Esophagus (tissue), 2 donors: ENCODE data around the gene C5AR2. TPM values are rescaled to one million over a fixed set of nuclear protein-coding genes. Genes with fewer than 3 reads are reported as not detected.

ENCODE experiments used
- H3K27ac ChIP-seq, 2 donors: one replicate each; pipeline ENCODE4 v1.5.1; 2013; ENCODE audit warnings: low read depth in 2 of 2, mild to moderate bottlenecking in 2 of 2, inconsistent platforms in 1 of 2, low read length in 1 of 2, moderate library complexity in 1 of 2
- H3K27me3 ChIP-seq, 2 donors: one replicate each; pipeline ENCODE4 v1.6.1; 2013; ENCODE audit warnings: low read length in 2 of 2, control low read depth in 1 of 2, mild to moderate bottlenecking in 1 of 2; ENCODE audit not compliant: insufficient read depth in 2 of 2, control insufficient read depth in 1 of 2
- H3K36me3 ChIP-seq, 2 donors: one replicate each; pipeline ENCODE4 v1.6.1; 2013; ENCODE audit warnings: low read length in 1 of 2; ENCODE audit not compliant: control insufficient read depth in 2 of 2, insufficient read depth in 2 of 2
- H3K4me1 ChIP-seq, 2 donors: one replicate each; pipeline ENCODE4 v1.6.1; 2013; ENCODE audit warnings: low read length in 1 of 2; ENCODE audit not compliant: control insufficient read depth in 2 of 2, insufficient read depth in 2 of 2
- H3K4me3 ChIP-seq, 2 donors: one replicate each; pipeline ENCODE4 v1.5.1; 2013; ENCODE audit warnings: low read length in 2 of 2, mild to moderate bottlenecking in 2 of 2, low read depth in 1 of 2, moderate library complexity in 1 of 2
- H3K9me3 ChIP-seq, 2 donors: one replicate each; pipeline ENCODE4 v1.6.1; 2013; ENCODE audit warnings: mild to moderate bottlenecking in 2 of 2, low read depth in 1 of 2, low read length in 1 of 2, moderate library complexity in 1 of 2; ENCODE audit not compliant: control insufficient read depth in 2 of 2, insufficient read depth in 1 of 2
- WGBS, 2 donors: extraction: QIAGEN DNeasy Blood & Tissue Kit; methylation state at CpG; one replicate each; pipeline ENCODE4 v1.1.7; 2013; 5-methylcytosine and 5-hydroxymethylcytosine counted together
- polyA plus RNA-seq, 2 donors: library from polyadenylated mRNA; stranded (reverse); fragments of 200-250 nt; gene quantifications; one replicate each; pipeline ENCODE4 v1.2.3, GENCODE V29; 2013
- donor health status: healthy with polysubstance abuse.
- donor health status: Bipolar disorder and iron deficiency.

C5AR2 gene
- polyA plus RNA-seq, 2 donors, result 0.12 to 0.29 TPM

- Histone ChIP-seq H3K4me1 (peaks cover 0 to 2% of the 10 kb centered on the region in 2 donors), H3K27me3 (no peaks in the 10 kb centered on the region), H3K36me3 (no peaks in the 10 kb centered on the region), H3K9me3 (no peaks in the 10 kb centered on the region), H3K27ac (no peak overlapping the region), H3K4me3 (no peak overlapping the region)
- 58 to 65% methylated on average over 8 of the region's 8 CpGs for WGBS, 2 donors
These were observed 22.9 kb upstream of the C5AR2 start for GRCh38 chr19:47309038-47309437.

- peaks cover 0 to 2% of the 10 kb centered on the region in 2 donors for H3K4me1 ChIP-seq
- H3K9me3 ChIP-seq, result no peaks in the 10 kb centered on the region
- no peaks in the 10 kb centered on the region for H3K27me3 ChIP-seq
- no peak within 1 kb of the TSS for H3K27ac ChIP-seq
- 48 to 49% methylated on average over 11 to 12 of the region's 12 CpGs for WGBS, 2 donors
- H3K36me3 ChIP-seq, result no peaks in the 10 kb centered on the region
- no peak within 1 kb of the TSS for H3K4me3 ChIP-seq
These were observed 22.4 kb upstream of the C5AR2 start, which contains the start of gene C5AR1 for GRCh38 chr19:47309608-47310007. TSS of gene C5AR1 (plus strand) at chr19:47309861. CDS start at chr19:47309896, 35 bp downstream.

GRCh38 chr19:47310323-47310722 lies 21.7 kb upstream of the C5AR2 start:
- H3K36me3 ChIP-seq, result no peaks in the 10 kb centered on the region
- H3K4me1 ChIP-seq, result peaks cover 0 to 1% of the 10 kb centered on the region in 2 donors
- 91 to 92% methylated on average over 2 of the region's 2 CpGs for WGBS, 2 donors
- H3K9me3 ChIP-seq, result no peaks in the 10 kb centered on the region
- H3K4me3 ChIP-seq, result no peak overlapping the region
- no peak overlapping the region for H3K27ac ChIP-seq
- H3K27me3 ChIP-seq, result no peaks in the 10 kb centered on the region

- H3K4me3 ChIP-seq, result no peak overlapping the region
These were observed 21.2 kb upstream of the C5AR2 start for GRCh38 chr19:47310819-47311218.

GRCh38 chr19:47312366-47313006 lies 19.5 kb upstream of the C5AR2 start:
- H3K27ac ChIP-seq, result no peak overlapping the region
- H3K9me3 ChIP-seq, result no peaks in the 10 kb centered on the region
- H3K4me3 ChIP-seq, result no peak overlapping the region
- H3K36me3 ChIP-seq, result no peaks in the 10 kb centered on the region
- WGBS, 2 donors, result 89 to 91% methylated on average over 5 of the region's 5 CpGs
- H3K27me3 ChIP-seq, result no peaks in the 10 kb centered on the region
- no peaks in the 10 kb centered on the region for H3K4me1 ChIP-seq

More at GRCh38 chr19:47310819-47311218, 21.2 kb upstream of the C5AR2 start:
- H3K27me3 ChIP-seq, result no peaks in the 10 kb centered on the region
- 19 to 27% methylated on average over 5 of the region's 5 CpGs for WGBS, 2 donors
- no peaks in the 10 kb centered on the region for H3K4me1 ChIP-seq
- no peaks in the 10 kb centered on the region for H3K9me3 ChIP-seq
- H3K36me3 ChIP-seq, result no peaks in the 10 kb centered on the region
- no peak overlapping the region for H3K27ac ChIP-seq

GRCh38 chr19:47313754-47314295 lies 18.1 kb upstream of the C5AR2 start:
- Histone ChIP-seq H3K27ac (no peak overlapping the region), H3K4me1 (no peaks in the 10 kb centered on the region), H3K36me3 (no peaks in the 10 kb centered on the region), H3K4me3 (no peak overlapping the region), H3K9me3 (no peaks in the 10 kb centered on the region), H3K27me3 (no peaks in the 10 kb centered on the region)
- 83 to 84% methylated on average over 10 of the region's 10 CpGs for WGBS, 2 donors

GRCh38 chr19:47315125-47315821 lies 16.7 kb upstream of the C5AR2 start:
- no peak overlapping the region for H3K4me3 ChIP-seq
- H3K27ac ChIP-seq, result peak overlapping the region in 1 of 2 donors; percentile 72
- no peaks in the 10 kb centered on the region for H3K4me1 ChIP-seq
- no peaks in the 10 kb centered on the region for H3K36me3 ChIP-seq
- 35 to 38% methylated on average over 12 of the region's 12 CpGs for WGBS, 2 donors
- H3K27me3 ChIP-seq, result no peaks in the 10 kb centered on the region
- H3K9me3 ChIP-seq, result no peaks in the 10 kb centered on the region

GRCh38 chr19:47316513-47316912 lies 15.5 kb upstream of the C5AR2 start:
- no peak overlapping the region for H3K4me3 ChIP-seq
- no peaks in the 10 kb centered on the region for H3K4me1 ChIP-seq
- no peaks in the 10 kb centered on the region for H3K27me3 ChIP-seq
- 87 to 91% methylated on average over 4 of the region's 4 CpGs for WGBS, 2 donors
- no peaks in the 10 kb centered on the region for H3K36me3 ChIP-seq
- no peaks in the 10 kb centered on the region for H3K9me3 ChIP-seq
- no peak overlapping the region for H3K27ac ChIP-seq

- H3K9me3 ChIP-seq, result no peaks in the 10 kb centered on the region
- H3K27me3 ChIP-seq, result no peaks in the 10 kb centered on the region
- no peaks in the 10 kb centered on the region for H3K36me3 ChIP-seq
- H3K27ac ChIP-seq, result no peak overlapping the region
- H3K4me3 ChIP-seq, result no peak overlapping the region
- H3K4me1 ChIP-seq, result no peaks in the 10 kb centered on the region
- 92 to 93% methylated on average over 46 of the region's 46 CpGs for WGBS, 2 donors
These were observed 11.8 kb upstream of the C5AR2 start for GRCh38 chr19:47319923-47320871.
